ENCODE measurements around the gene NDUFS8.

The NDUFS8 gene

DNA sequence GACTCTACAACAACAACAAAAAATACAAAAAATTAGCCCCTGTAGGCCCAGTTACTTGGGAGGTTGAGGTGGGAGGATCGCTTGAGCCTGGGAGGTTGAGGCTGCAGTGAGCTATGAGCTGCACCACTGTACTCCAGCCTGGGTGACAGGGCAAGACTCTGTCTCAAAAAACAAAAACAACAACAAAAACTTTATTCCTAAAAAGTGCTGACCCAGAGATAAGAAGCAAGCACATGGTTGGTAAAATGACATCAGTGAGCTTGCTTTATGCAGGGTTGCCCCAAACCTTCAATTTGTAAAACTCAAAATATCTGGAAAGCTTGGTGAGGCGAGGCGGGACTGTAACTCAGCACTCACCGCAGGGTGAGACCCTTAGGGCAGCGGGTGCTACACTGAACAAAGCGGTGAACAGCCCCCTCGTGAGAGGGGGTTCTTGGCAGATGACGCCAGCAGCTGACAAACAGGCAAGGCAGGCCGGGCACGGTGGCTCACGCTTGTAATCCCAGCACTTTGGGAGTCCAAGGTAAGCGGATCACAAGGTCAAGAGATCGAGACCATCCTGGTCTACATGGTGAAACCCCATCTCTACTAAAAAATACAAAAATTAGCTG lies 4.9 kb downstream of the NDUFS8 start:
- in situ Hi-C loops (cut with HindIII; ENCODE audit: low sequenced_read_pairs): no loop called here

DNA sequence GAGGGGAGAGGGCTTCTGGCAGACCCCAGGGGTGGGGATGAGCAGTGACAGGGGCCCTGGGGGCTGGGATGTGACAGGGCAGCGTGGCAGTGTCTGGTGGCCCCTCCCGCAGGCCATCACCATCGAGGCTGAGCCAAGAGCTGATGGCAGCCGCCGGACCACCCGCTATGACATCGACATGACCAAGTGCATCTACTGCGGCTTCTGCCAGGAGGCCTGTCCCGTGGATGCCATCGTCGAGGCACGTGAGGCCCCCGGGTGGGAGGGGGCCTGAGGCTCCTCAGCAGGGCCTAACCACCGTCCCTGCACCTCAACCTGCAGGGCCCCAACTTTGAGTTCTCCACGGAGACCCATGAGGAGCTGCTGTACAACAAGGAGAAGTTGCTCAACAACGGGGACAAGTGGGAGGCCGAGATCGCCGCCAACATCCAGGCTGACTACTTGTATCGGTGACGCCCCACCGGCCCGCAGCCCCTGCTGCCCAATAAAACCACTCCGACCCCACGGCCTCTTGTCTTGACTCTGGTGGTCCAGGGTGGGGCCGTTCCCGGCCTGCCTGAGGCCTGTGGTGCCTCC lies 5.7 kb downstream of the NDUFS8 start:
- in situ Hi-C loops (cut with HindIII; ENCODE audit: low sequenced_read_pairs): no loop called here

GRCh38 chr11:68036717-68037239 lies 6.3 kb downstream of the NDUFS8 start:
- in situ Hi-C loops (cut with HindIII; ENCODE audit: low sequenced_read_pairs): no loop called here

DNA sequence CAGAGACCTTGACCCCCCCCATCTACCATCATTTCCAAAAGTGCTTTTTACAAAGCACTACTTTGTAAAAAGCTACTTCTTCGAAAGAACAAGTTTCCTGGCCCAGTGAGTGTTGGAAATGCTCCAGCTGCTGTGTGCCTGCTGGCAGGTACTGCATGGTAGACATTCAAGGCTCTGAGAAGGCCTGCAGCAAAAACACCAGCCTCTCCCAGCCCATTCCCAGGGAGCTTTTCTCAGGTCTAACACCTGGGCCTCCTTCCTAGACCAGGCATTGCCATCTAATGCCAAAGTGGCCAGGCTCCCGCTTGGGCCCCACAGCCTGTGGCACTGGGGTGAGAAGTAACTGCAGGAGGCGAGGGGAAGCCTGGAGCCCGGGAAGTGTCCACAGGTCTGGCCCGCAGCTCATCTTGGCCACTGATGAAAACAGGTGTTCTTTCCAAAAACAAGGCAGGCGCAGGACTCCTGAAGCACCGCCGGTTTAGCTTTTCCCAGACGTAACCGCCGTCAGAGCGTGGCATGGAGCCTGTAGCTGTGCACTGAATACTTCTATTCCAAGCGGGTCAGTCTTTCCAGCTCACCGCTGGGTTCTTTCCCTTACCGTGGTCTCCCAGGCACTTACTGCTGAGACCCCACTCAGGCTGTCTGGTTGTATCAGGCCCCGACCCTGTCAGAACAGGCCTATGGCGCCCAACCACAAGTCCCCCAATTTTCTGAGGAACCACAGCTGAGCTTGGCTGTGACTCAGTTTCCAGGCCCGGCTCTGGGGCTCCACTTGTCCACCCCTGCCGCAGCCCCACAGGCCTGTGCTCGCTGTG lies 7.1 kb downstream of the NDUFS8 start:
- in situ Hi-C loops (cut with HindIII; ENCODE audit: low sequenced_read_pairs): no loop called here

- in situ Hi-C loops (cut with HindIII; ENCODE audit: low sequenced_read_pairs): no loop called here
Observed at GRCh38 chr11:68038226-68038717, 7.8 kb downstream of the NDUFS8 start.

DNA sequence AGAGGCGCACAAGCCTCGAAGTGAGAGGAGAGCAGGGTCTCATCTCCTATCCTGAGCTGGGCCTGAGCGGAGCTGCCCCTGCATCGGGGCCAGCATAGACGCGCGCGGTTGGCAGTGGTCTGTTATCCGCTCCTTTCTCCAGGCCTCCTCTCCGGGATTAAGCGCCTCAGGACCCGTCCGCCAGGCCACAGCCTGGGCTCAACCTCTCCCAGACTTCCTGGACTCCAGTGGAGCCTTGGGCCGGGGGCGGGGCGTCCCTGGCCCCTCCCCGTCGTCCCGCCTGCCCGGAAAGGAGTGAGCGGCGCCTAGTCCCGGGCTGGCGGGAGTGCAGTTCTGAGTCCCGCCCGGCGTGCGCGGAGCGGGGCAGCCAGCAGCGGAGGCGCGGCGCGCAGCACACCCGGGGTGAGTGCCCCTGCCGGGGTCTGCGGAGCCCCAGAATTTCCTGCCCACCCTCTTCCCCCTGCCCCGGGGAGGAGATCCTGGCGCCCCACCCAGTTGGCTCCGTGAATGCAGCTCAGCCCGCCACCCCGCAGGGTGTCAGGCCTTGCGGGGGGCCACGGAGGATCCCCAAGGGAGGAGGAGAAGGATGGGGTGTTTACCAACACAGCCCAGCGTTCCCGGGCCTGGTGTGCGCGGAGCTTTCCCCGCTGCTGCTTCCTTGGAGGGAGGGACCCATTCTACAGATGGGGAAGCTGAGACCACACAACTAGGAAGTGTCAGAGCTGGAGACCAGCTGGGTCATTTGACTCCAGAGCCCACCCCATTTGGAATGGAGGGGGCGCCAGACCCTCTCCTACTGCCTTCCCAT lies 8.4 kb downstream of the NDUFS8 start, which contains the start of gene TCIRG1:
TSS of gene TCIRG1 (plus strand) at position 308 of the 808 bp plus-strand sequence. CDS start 2,247 bp downstream, outside the sequence.
- in situ Hi-C loops (cut with HindIII; ENCODE audit: low sequenced_read_pairs): no loop called here

GRCh38 chr11:68039526-68040086 lies 9.1 kb downstream of the NDUFS8 start:
- in situ Hi-C loops (cut with HindIII; ENCODE audit: low sequenced_read_pairs): no loop called here

- in situ Hi-C loops (cut with HindIII; ENCODE audit: low sequenced_read_pairs): no loop called here
Observed at GRCh38 chr11:68040101-68040956, 9.8 kb downstream of the NDUFS8 start.

DNA sequence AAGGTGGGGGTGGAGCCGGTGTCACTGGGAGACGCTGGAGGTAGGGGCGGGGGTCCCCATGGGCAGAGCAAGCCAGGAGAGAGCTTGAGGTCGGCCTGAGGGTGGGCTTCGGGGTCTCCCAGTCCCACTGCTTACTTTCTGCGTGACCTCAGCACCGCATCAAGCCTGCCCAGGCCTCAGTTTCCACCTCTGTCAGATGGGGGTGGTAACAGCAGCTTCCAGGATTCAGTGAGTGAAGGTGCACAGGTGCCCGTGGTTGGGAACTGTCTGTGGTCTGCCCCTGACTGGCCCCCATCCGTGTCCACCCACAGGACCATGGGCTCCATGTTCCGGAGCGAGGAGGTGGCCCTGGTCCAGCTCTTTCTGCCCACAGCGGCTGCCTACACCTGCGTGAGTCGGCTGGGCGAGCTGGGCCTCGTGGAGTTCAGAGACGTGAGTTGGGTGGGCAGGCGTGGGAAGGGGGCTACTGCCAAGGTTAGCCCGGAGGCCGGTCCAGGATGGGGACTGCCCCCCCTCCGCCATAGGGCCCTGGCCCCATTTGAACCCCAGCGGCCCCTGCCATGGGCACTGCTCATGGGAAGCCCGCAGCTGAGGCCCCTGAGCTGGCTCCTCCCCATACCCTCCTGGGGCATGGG lies 10.6 kb downstream of the NDUFS8 start:
- in situ Hi-C loops (cut with HindIII; ENCODE audit: low sequenced_read_pairs): no loop called here

DNA sequence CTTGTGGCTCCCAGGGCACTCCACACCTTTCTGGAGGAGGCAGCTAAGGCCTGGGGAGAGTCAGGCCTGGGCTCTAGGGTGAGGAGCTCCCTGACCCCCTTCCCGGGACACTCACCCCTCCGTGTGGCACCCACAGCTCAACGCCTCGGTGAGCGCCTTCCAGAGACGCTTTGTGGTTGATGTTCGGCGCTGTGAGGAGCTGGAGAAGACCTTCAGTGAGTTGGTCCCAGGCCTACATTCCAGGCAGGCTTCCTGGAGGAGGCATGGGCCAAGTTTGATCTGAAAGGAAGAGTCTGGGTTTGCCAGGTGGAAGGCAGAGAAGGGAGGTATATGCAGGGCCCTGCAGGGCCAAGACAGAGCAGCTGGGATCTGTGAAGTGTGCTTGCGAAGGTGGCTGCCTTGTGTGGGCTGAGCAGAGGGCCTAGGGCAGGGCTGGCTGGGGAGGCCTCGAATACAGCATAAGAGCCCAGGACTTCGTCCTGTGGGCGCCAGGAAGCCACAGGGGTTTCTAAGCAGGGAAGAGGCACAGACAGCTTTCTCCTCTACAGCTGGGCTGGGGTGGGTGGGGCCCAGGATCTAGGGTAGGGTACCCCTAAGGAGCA lies 11.2 kb downstream of the NDUFS8 start:
- in situ Hi-C loops (cut with HindIII; ENCODE audit: low sequenced_read_pairs): no loop called here

- in situ Hi-C loops (cut with HindIII; ENCODE audit: low sequenced_read_pairs): no loop called here
Observed at GRCh38 chr11:68042219-68043028, 11.9 kb downstream of the NDUFS8 start.

GRCh38 chr11:68043029-68043348 lies 12.5 kb downstream of the NDUFS8 start:
- in situ Hi-C loops (cut with HindIII; ENCODE audit: low sequenced_read_pairs): no loop called here

DNA sequence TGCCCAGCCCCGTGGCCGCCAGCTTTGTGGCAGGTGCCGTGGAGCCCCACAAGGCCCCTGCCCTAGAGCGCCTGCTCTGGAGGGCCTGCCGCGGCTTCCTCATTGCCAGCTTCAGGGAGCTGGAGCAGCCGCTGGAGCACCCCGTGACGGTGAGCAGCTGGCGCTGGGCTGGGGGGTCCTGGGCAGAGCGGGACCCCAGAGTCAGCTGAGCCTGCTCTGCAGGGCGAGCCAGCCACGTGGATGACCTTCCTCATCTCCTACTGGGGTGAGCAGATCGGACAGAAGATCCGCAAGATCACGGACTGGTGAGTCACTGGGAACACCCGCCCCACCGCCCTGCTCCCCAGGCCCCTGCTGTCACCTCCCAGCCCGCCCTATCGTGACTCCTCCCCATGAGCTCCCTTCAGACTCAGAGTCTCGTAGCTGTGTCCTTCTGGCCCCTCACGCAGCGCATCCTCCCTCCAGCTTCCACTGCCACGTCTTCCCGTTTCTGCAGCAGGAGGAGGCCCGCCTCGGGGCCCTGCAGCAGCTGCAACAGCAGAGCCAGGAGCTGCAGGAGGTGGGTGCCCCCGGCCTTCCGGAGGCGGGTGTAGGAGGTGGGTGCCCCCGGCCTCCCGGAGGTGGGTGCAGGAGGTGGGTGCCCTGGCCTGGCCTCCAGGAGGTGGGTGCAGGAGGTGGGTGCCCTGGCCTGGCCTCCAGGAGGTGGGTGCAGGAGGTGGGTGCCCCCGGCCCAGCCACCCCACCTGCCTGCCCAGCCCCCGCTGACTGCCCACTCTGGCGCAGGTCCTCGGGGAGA lies 13.1 kb downstream of the NDUFS8 start:
- in situ Hi-C loops (cut with HindIII; ENCODE audit: low sequenced_read_pairs): no loop called here

DNA sequence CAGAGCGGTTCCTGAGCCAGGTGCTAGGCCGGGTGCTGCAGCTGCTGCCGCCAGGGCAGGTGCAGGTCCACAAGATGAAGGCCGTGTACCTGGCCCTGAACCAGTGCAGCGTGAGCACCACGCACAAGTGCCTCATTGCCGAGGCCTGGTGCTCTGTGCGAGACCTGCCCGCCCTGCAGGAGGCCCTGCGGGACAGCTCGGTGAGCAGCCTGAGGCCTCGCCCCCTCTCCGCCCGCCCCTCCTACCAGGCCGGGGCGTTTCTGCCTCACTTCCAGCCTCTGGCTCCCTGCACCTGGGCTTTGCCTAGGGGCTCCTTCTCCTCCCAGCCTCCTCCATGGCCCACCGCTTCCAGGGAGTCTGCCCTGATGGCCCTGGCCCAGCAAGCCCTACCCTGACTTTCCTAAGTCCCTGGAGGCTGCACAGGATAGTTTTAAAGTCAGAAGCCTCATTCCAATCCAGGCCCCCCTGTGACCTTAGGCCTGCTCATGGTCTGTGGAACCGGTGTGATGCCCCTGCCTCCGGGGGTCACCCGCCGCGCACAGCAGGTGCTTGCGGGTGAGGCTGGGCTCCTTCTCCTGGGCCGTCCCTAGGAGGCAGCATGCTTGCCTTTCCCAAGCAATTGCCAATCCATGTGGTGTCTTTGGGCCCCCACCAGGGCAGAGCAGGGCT lies 13.8 kb downstream of the NDUFS8 start:
- in situ Hi-C loops (cut with HindIII; ENCODE audit: low sequenced_read_pairs): no loop called here

- in situ Hi-C loops (cut with HindIII; ENCODE audit: low sequenced_read_pairs): no loop called here
Observed at GRCh38 chr11:68044898-68045351, 14.4 kb downstream of the NDUFS8 start.

DNA sequence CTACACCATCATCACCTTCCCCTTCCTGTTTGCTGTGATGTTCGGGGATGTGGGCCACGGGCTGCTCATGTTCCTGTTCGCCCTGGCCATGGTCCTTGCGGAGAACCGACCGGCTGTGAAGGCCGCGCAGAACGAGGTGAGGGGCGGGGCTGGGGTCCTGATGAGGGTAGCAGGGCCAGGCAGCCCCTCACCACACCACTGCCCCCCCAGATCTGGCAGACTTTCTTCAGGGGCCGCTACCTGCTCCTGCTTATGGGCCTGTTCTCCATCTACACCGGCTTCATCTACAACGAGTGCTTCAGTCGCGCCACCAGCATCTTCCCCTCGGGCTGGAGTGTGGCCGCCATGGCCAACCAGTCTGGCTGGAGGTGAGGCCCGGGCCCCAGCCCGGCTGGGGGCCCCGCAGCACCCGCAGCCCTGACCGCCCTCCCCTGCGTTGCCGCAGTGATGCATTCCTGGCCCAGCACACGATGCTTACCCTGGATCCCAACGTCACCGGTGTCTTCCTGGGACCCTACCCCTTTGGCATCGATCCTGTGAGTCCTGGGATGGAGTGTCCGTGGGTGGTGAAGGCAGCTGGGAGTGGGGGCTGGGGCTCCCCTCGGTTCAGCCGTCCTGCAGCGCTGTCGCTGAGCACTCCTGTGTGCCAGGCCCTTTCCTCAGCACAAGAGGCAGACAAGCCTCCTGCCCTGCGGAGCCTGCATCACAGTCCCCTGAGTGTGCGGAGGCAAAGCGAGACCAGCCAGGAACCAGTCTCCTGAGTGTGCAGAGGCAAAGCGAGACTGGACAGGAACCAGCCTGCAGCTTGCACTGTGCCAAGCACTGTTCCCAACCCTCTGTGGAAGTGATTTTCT lies 17.2 kb downstream of the NDUFS8 start:
- in situ Hi-C loops (cut with HindIII; ENCODE audit: low sequenced_read_pairs): no loop called here

All from DLD1 (cell line).